ENCODE results near the gene IDUA.
A peak's percentile ranks its signal among the peaks of the same experiment; 100 is the strongest.

IDUA gene

GRCh38 chr4:1009542-1010394, 22.9 kb downstream of the IDUA start:
- Histone ChIP-seq H3K9me3 (replicated peaks in 1 of 11) (peaks cover 0 to 7% (median 0%) of the 10 kb centered on the region in 11 experiments; a peak in 2 of 22 replicates), H3K36me3 (peaks cover 0 to 18% (median 11%) of the 10 kb centered on the region in 11 experiments; a peak in 10 of 22 replicates), H3K27me3 (peaks cover 53 to 62% (median 61%) of the 10 kb centered on the region in 11 experiments), H3K27ac (peak overlapping the region in 9 of 11 experiments; percentile 25 to 64 (median 43); a peak in 14 of 22 replicates), H3K4me1 (peaks cover 45 to 56% (median 49%) of the 10 kb centered on the region in 10 experiments), H4K20me1 (peaks cover 0 to 56% (median 44%) of the 10 kb centered on the region in 11 experiments; a peak in 19 of 22 replicates), H3K9ac (peak overlapping the region; percentile 56 to 75 (median 69)), H3K4me2 (peak overlapping the region; percentile 92 to 100 (median 99)), H3K4me3 (peak overlapping the region; percentile 56 to 74 (median 66))
- TF ChIP-seq Cebpa-rat (IDR thresholded peaks at IDR 0.05), result no peak

- Histone ChIP-seq H3K9me3 (replicated peaks in 1 of 11) (peaks cover 0 to 7% (median 0%) of the 10 kb centered on the region in 11 experiments; a peak in 2 of 22 replicates), H3K4me1 (peaks cover 51 to 57% (median 56%) of the 10 kb centered on the region in 10 experiments), H3K27me3 (peaks cover 45 to 54% (median 54%) of the 10 kb centered on the region in 11 experiments), H3K36me3 (peaks cover 0 to 21% (median 11%) of the 10 kb centered on the region in 11 experiments; a peak in 10 of 22 replicates), H3K27ac (peak overlapping the region in 9 of 11 experiments; percentile 31 to 66 (median 59); a peak in 16 of 22 replicates), H3K9ac (peak overlapping the region; percentile 20 to 71 (median 66); a peak in 20 of 22 replicates), H3K4me3 (peak overlapping the region; percentile 56 to 74 (median 65)), H3K4me2 (peak overlapping the region; percentile 88 to 100 (median 99)), H4K20me1 (peaks cover 0 to 56% (median 47%) of the 10 kb centered on the region in 11 experiments; a peak in 20 of 22 replicates)
- TF ChIP-seq Cebpa-rat (IDR thresholded peaks at IDR 0.05), result peak in 2 of 11 experiments; percentile 16 to 34; a peak in 2 of 22 replicates
These were observed 23.7 kb downstream of the IDUA start for GRCh38 chr4:1010395-1011021.

GRCh38 chr4:1011022-1011665, 24.3 kb downstream of the IDUA start, which contains the start of gene FGFRL1:
Gene FGFRL1 (plus strand): TSS chr4:1011626. CDS start chr4:1012486, 860 bp downstream.
- H3K4me3 ChIP-seq, result peak within 1 kb of the TSS; percentile 65 to 79 (median 71)
- peaks cover 0 to 21% (median 11%) of the 10 kb centered on the region in 11 experiments; a peak in 10 of 22 replicates for H3K36me3 ChIP-seq
- peaks cover 44 to 48% (median 47%) of the 10 kb centered on the region in 11 experiments for H3K27me3 ChIP-seq
- H3K9ac ChIP-seq, result peak within 1 kb of the TSS; percentile 68 to 89 (median 77); a peak in 21 of 22 replicates
- H3K4me1 ChIP-seq, result peaks cover 57 to 63% (median 62%) of the 10 kb centered on the region in 10 experiments
- H3K9me3 ChIP-seq (replicated peaks in 1 of 11), result peaks cover 0 to 7% (median 0%) of the 10 kb centered on the region in 11 experiments; a peak in 2 of 22 replicates
- no peak for TF ChIP-seq Cebpa-rat (IDR thresholded peaks at IDR 0.05)
- H4K20me1 ChIP-seq, result peaks cover 0 to 63% (median 53%) of the 10 kb centered on the region in 11 experiments; a peak in 20 of 22 replicates
- peak within 1 kb of the TSS; percentile 90 to 100 (median 99) for H3K4me2 ChIP-seq
- H3K27ac ChIP-seq, result peak within 1 kb of the TSS in 9 of 11 experiments; percentile 31 to 76 (median 69); a peak in 18 of 22 replicates

- peaks cover 62 to 68% (median 67%) of the 10 kb centered on the region in 10 experiments for H3K4me1 ChIP-seq
- H3K4me3 ChIP-seq, result peak overlapping the region; percentile 46 to 74 (median 69)
- peaks cover 41 to 44% (median 43%) of the 10 kb centered on the region in 11 experiments for H3K27me3 ChIP-seq
- TF ChIP-seq Cebpa-rat (IDR thresholded peaks at IDR 0.05), result no peak
- peak overlapping the region in 10 of 11 experiments; percentile 53 to 80 (median 74); a peak in 18 of 22 replicates for H3K9ac ChIP-seq
- H3K27ac ChIP-seq, result peak overlapping the region in 6 of 11 experiments; percentile 38 to 76 (median 62); a peak in 11 of 22 replicates
- H3K36me3 ChIP-seq, result peaks cover 0 to 21% (median 11%) of the 10 kb centered on the region in 11 experiments; a peak in 10 of 22 replicates
- peaks cover 4 to 68% (median 58%) of the 10 kb centered on the region in 11 experiments; a peak in 20 of 22 replicates for H4K20me1 ChIP-seq
- H3K4me2 ChIP-seq, result peak overlapping the region in 2 of 11 experiments; percentile 24 to 44; a peak in 4 of 22 replicates
- peaks cover 0 to 5% (median 0%) of the 10 kb centered on the region in 11 experiments; a peak in 2 of 22 replicates for H3K9me3 ChIP-seq (replicated peaks in 1 of 11)
These were observed 24.8 kb downstream of the IDUA start for GRCh38 chr4:1011666-1012033.

GRCh38 chr4:1012034-1012739, 25.3 kb downstream of the IDUA start:
- Histone ChIP-seq H3K4me3 (peak overlapping the region; percentile 55 to 79 (median 70)), H3K27me3 (peaks cover 36 to 40% (median 37%) of the 10 kb centered on the region in 11 experiments), H3K36me3 (peaks cover 0 to 21% (median 11%) of the 10 kb centered on the region in 11 experiments; a peak in 10 of 22 replicates), H4K20me1 (peaks cover 5 to 73% (median 63%) of the 10 kb centered on the region in 11 experiments; a peak in 20 of 22 replicates), H3K9ac (peak overlapping the region; percentile 62 to 89 (median 77); a peak in 21 of 22 replicates), H3K9me3 (replicated peaks in 1 of 11) (no peaks in the 10 kb centered on the region), H3K4me2 (peak overlapping the region; percentile 89 to 98 (median 95)), H3K4me1 (peaks cover 68 to 74% (median 72%) of the 10 kb centered on the region in 10 experiments), H3K27ac (peak overlapping the region in 9 of 11 experiments; percentile 27 to 75 (median 69); a peak in 17 of 22 replicates)
- TF ChIP-seq Cebpa-rat (IDR thresholded peaks at IDR 0.05), result no peak

GRCh38 chr4:1013225-1014073, 26.6 kb downstream of the IDUA start:
- Histone ChIP-seq H3K36me3 (peaks cover 0 to 21% (median 11%) of the 10 kb centered on the region in 11 experiments; a peak in 10 of 22 replicates), H4K20me1 (peaks cover 5 to 85% (median 76%) of the 10 kb centered on the region in 11 experiments; a peak in 20 of 22 replicates), H3K9me3 (replicated peaks in 1 of 11) (no peaks in the 10 kb centered on the region), H3K27ac (no peak overlapping the region; a peak in 1 of 22 replicates), H3K27me3 (peaks cover 24 to 27% (median 25%) of the 10 kb centered on the region in 11 experiments), H3K4me2 (peak overlapping the region; percentile 89 to 98 (median 95)), H3K4me1 (peaks cover 79 to 85% (median 84%) of the 10 kb centered on the region in 10 experiments), H3K9ac (peak overlapping the region in 8 of 11 experiments; percentile 48 to 89 (median 80); a peak in 11 of 22 replicates), H3K4me3 (peak overlapping the region in 7 of 10 experiments; percentile 61 to 79 (median 70); a peak in 8 of 20 replicates)
- no peak for TF ChIP-seq Cebpa-rat (IDR thresholded peaks at IDR 0.05)

Measured in BLaER1 treated with 17β-estradiol and CSF1 and Interleukin-3, amounts not matched to agents 10 nM and 100 nM (cell line).